Embryonic facial prominence (tissue), 1 donor: ENCODE data around the gene DHRSX.
"Not testable (repeated sequence)": the region's sequence is repeated elsewhere in the genome, so short reads cannot be mapped to it uniquely, and the experiment has no call there.

Experiments used
- DNase-seq: peaks from one replicate; pipeline ENCODE4 v3.0.0-alpha.2; 2016; ENCODE audit errors: extremely low spot score

Gene DHRSX

DNA sequence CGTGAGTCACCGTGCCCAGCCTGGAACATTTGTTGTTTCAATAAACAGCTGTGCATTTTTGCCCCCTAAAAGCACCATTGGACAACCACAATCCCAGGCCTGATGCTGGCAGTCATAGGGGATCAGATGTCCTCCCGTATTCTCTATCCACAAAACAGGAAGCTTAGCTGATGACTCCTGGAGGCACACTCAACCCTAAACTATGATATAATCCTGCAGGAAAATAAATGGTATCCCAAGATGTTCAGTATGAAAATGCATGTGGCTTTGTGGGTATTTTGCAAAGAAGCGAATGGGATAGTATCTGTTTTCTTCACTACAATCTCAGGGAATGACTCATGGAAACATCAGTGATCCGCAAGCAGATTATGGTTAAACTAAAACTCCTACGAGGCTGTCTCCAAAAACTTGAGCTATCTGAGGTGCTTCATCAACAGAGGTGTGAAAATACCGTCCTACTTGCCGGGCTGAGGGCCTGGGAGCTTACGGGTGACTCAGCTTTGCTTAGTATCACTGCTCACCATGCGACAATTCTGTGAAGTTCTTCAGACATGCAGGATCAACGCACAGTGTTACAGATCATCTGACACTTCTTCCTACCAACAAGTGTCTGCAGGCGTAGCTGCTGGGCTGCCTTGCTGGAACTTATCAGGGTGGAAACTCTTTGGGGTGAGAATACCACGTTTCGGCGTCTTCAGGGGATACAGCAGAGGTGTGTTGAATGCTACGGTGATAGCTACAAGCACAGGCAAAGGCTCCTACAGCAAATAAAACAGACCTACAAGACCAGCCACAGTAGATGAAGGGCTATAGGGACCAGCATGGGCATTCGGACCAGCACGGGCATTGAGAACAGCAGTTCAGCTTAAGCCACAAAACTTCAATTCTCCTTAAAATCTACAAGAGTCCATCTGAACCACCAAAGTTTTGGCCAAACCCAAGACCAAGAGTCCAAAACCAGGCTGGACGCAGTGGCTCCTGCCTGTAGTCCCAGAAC lies 148.5 kb downstream of the DHRSX start:
- no peak for DNase-seq

- no peak for DNase-seq
Observed at GRCh38 chrX:2351321-2351720, 149.5 kb downstream of the DHRSX start.

DNA sequence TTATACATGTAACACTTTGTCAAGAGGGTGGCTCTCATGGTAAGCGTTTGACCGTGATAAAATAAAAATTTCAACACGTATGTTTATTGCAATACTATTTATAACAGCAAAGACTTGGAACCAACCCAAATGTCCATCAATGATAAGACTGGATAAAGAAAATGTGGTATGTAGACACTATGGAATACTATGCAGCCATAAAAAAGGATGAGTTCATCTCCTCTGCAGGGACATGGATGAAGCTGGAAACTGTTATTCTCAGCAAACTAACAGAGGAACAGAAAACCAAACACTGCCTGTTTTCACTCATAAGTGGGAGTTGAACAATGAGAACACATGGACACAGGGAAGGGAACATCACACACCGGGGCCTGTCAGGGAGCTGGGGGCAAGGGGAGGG lies 150.1 kb downstream of the DHRSX start:
- not testable (repeated sequence) for DNase-seq

DNA sequence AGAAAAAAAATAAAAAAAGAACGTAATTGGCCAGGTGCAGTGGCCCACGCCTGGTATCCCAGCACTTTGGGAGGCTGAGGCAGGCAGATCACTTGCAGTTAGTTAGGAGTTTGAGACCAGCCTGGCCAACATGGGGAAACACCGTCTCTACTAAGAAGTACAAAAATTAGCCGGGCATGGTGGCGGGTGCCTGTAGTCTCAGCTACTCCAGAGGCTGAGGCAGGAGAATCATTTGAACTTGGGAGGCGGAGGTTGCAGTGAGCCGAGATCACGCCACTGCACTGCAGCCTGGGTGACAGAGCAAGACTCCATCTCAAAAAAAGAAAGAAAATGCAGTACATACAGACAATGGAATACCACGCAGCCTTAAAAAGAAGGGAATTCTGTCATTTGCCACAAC lies 150.7 kb downstream of the DHRSX start:
- DNase-seq = not testable (repeated sequence)

DNA sequence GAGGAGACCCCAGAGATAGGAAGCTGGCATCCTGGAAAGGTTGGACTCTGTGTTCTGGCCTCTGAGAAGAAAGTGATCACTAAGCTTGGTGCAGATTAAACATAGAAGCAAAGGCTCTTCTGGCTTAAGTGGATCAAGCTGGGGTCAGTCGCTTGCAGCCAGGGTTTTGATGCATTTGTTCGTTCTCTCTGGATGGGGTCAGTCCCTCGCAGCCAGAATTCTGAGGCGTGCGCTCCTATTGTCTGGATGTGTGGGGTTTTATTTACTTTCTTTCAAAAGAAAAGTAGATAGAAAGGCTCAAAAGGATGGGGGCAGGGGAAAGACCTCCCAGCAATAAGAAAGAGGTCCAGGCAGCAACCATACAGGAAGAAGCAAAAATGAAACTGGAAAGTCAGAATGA lies 152.6 kb downstream of the DHRSX start:
- DNase-seq = no peak

- no peak for DNase-seq
Observed at GRCh38 chrX:2346158-2346557, 154.6 kb downstream of the DHRSX start.

DNA sequence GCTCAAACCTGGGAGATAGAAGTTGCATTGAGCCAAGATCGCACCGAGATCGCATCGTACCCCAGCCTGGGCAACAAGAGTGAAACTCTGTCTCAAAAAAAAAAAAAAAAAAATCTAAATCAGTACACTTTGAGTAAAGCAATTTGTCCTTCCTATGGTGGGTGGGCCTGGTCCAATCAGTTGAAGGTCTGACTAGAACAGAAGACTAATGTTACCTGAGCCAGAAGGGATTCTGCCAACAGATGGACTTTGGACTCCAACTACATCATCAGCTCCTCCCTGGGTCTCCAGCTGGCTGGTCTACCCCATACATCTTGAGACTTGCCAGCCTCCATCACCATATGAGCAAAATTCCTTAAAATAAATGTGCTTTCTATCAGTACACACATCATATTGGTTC lies 155.2 kb downstream of the DHRSX start:
- no peak for DNase-seq

DNA sequence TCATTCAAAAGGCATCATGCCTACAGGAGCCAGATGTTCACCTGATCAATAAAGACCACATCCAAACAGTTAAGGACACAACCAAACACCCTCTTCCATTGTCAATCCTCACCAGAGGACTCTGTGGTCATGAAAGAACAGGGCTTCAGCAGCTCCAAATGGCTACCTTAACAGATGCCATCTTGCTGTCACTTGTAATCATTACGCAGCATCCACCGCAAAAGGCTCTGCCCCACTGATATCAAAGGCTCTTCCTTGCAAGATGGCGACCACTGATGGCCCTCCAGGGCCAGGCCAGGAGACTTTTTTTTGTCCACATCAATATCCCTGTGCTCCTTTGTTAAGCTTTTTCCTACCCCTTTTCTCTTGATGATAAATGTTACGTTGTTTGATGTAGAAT lies 157.4 kb downstream of the DHRSX start:
- DNase-seq = no peak

GRCh38 chrX:2342874-2343273 lies 157.9 kb downstream of the DHRSX start:
- no peak for DNase-seq

- no peak for DNase-seq
Observed at GRCh38 chrX:2342281-2342688, 158.5 kb downstream of the DHRSX start.

DNA sequence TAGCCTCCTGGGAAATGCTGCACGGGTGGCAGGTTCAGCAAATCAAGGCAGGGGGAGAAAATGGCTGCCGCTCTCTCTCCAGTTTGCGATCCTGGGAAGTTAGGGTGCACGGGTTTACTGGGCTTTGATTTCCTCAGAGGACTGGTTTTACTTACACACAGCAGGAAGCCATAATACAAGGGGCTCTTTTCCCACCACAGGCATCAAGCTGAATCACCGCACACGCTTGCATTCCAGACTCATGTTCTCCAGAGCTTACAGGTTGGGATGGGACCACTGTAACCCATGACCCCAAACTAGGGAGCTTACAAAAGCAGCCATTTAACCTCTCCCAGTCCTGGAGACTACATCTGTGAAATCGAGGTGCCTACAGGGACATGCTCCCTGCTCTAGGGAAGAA lies 159.8 kb downstream of the DHRSX start:
- DNase-seq = no peak

GRCh38 chrX:2336181-2336580 lies 164.6 kb downstream of the DHRSX start:
- no peak for DNase-seq

DNA sequence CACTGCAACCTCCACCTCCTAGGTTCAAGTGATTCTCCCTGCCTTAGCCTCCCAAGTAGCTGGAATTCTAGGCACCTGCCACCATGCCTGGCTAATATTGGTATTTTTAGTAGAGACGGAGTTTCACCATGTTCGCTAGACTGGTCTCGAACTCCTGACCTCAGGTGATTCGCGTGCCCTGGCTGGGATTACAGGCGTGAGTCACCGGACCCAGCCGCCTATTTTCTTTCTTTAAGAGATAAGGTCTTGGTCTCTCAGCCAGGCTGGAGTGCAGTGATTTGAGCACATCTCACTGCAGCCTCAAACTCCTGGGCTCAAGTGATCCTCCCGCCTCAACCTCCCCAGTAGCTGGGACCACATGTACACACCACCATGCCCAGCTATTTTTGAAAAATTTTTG lies 166.5 kb downstream of the DHRSX start:
- no peak for DNase-seq

DNA sequence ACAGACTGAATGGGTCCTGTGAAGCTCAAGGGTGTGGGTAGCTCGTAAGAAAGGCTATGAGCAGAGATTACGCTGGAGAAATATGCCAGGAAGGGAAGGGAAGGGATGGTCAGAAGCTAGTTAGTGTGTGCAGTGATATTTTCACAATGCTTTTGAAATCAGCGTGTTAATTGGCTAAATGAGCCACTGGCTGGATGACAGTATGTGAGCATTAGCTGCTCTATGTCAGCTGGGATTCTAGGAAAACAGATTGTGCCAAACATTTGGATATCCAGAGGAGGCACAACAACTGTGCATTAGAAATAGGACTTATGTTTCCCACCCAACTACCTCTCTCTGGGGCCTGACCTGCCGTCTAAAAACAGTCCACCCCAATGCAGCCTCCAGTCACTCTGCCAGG lies 168.5 kb downstream of the DHRSX start:
- DNase-seq = no peak

DNA sequence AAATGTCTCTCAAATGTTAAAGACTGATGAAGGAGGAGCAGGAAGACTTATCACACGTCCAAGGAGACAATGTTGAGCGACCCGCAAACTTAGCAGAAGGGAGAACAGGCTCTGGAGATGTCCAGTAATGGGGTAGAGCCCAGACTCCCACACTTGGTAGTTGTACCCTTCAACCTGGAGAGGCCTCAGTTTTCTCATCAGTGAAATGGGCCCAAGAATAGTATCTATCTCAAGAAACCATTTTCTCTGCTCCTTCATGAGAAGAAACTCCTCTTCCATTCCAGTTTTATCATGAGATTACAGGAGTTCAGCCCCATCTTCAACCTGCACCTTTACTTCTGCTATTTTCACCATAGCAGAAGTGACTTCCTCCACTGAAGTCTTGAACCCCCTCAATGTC lies 169.9 kb downstream of the DHRSX start:
- no peak for DNase-seq

DNA sequence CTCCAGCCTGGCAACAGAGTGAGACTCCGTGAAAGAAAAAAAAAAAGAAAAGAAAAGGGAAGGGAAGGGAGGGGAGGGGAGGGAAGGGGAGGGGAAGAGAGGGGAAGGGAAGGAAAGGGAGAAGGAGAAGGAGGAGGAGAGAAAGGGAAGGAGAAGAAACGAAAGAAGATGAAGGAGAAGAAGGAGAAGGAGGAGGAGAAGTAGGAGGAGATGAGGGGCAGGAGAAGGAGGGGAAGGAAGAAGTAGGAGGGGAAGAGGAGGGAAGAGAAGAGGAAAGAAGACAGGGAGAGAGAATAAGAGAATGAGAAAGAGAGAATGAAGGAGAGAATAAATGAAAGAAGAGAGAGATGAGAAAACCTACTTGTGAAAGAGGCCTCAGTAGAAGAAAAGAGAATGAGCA lies 170.3 kb downstream of the DHRSX start:
- no peak for DNase-seq

- no peak for DNase-seq
Observed at GRCh38 chrX:2327423-2327822, 173.4 kb downstream of the DHRSX start.

- DNase-seq = no peak
Observed at GRCh38 chrX:2325076-2325784, 175.5 kb downstream of the DHRSX start.

- no peak for DNase-seq
Observed at GRCh38 chrX:2324151-2324550, 176.6 kb downstream of the DHRSX start.

DNA sequence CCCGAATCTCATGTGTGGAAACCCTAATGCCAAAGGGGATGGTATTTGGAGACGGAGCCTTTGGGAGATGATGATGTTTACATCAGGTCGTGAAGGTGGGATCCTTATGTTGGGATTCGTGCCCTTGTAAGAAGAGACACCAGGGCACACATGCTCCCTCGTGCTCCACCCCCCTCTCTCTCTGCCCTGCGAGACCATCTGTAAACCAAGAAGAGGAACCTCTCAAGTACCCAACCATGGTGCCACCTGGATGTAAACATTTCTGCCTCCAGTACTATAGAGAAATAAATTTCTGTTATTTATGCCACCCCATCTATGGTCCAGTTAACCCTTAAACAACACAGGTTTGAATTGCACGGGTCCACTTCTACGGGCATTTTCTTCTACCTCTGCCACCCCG lies 179.4 kb downstream of the DHRSX start:
- DNase-seq = no peak

DNA sequence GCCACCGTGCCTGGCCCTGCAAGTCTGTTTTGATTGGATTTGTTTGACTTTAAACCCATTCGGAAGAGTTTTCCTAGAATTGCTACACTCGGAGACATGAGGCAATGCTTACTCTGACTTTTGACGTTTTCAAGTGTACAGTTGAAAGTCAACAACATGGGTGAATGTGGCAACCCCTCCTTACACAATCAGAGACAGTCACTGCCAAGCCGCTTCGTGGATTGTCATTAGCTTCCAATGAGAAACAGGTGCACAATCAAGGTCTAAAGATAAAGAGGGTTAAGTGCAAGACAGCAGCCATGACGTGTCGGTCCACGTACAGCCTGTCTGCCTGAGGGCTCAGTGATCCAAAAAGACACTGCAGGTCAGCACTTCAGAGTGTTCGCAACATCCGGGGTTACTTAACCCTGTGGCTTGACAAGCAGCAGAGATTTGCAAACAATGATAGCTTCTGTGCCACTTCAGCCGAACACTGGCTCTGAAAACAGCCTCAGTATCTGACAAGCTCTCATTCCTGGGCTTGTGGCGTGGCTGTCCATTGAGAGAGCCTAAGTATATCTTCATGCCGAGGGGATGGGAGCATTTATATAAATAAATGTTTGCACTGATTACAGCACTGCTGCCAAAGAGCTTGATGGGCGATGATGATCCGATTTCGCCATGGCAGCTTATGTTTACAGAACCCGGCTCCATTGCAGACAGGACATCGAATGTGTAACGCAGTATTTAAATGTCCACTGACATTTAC lies 180.0 kb downstream of the DHRSX start:
- no peak for DNase-seq

- DNase-seq = no peak
Observed at GRCh38 chrX:2320089-2320488, 180.7 kb downstream of the DHRSX start.
